GM19468 (cell line): Measurements from ENCODE around the gene GAB2.
A peak's percentile ranks its signal among the peaks of the same experiment; 100 is the strongest.
"Not testable (repeated sequence)": the region's sequence is repeated elsewhere in the genome, so short reads cannot be mapped to it uniquely, and the experiment has no call there.

ENCODE experiments used
- ATAC-seq: cut with Tn5 transposase; IDR thresholded peaks from one replicate; pipeline ENCODE4 v1.9.1; 2021; ENCODE audit warnings: mild to moderate bottlenecking, moderate library complexity, moderate number of reproducible peaks; ENCODE audit not compliant: unreplicated experiment; ENCODE audit errors: extremely low read depth

Gene GAB2

DNA sequence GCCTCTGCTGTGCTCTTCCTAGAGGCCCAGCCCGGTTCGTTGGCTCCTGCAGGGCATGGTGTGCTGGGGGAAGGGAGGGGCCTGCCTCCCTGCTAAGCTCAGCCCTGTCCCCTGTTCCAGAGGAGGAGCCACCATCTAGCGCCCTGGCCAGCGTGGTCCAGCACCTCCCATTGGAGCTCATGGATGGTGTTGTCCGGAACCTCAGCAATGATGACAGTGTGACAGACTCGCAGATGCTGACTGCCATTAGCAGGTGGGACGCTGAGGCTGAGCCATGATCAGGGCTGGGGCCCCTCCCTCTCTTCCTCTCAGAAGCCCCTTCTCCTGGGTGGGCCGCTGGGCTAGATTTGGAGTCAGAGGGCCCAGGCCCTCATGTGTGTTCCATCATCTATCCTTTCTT lies 219.8 kb downstream of the GAB2 start:
- ATAC-seq: no peak

DNA sequence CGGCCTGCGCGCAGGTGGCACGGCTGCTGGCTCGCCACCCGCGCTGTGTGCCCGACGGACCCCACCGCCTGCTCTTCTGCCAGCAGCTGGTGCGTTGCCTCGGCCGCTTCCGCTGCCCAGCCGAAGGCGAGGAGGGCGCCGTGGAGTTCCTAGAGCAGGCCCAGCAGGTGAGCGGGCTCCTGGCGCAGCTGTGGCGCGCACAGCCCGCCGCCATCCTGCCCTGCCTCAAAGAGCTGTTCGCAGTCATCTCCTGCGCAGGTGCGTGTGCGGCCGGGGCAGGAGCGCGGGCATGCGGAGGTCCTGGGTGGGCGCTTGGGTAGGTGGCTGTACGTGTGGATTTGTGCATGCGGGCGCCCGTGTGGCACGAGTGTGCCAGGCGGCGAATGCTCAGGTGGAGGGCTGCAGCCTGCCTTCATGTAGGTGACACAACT lies 220.9 kb downstream of the GAB2 start:
- no peak for ATAC-seq

DNA sequence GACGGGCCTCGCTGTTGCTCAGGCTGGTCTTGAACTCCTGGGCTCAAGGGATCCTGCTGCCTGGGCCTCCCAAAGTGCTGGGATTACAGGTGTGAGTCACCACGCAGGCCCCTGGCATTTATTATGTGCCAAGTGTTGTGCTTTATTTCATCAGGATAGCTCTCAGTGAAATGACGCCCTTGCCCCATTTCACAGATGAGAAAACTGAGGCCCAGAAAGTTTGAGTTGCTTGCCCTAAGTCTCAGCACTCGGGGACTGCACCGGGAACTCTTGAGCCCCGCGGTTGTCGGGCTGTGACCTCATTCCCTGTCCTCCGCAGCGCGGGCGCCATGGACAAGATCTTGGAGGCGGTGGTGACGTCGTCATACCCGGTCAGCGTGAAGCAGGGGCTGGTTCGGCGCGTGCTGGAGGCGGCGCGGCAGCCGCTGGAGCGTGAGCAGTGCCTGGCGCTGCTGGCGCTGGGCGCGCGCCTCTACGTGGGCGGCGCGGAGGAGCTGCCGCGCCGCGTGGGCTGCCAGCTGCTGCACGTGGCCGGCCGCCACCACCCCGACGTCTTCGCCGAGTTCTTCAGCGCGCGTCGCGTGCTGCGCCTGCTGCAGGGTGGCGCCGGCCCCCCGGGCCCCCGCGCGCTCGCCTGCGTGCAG lies 221.6 kb downstream of the GAB2 start:
- ATAC-seq: no peak

DNA sequence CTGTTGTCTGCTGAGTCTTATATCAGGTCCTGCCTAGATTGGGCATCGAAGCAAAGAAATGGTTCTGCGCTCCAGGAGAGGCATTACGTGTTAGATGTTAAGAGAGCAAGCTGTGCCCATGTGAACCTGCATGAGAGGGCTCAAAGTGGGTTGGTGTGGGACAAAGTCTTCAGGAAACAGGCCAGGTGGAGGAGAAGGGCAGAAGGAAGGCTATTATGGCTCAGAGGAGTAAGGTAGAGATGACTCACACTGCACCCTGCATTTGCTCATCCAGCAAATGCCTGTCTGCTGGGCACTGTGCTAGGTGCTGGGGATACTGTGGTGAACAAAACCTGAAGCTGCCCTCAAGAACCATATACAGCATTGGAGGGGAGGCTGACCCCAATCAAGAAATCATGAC lies 223.1 kb downstream of the GAB2 start:
- ATAC-seq: no peak

DNA sequence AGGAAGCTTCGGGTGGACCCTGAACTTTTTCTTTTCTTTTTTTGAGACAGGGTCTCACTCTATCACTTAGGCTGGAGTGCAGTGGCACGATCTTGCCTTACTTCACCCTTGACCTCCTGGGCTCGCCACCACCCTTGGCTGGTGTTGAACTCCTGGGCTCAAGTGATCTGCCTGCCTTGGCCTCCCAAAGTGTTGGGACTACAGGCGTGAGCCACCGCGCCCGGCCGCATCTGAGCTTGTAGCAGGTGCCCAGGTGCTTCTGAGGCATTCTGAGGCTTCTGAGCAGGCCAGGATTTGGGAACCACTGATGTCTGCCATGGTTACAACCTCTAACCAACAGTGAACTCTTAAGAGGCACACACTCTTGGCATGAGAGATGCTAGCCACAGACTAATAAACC lies 223.8 kb downstream of the GAB2 start:
- ATAC-seq: no peak

DNA sequence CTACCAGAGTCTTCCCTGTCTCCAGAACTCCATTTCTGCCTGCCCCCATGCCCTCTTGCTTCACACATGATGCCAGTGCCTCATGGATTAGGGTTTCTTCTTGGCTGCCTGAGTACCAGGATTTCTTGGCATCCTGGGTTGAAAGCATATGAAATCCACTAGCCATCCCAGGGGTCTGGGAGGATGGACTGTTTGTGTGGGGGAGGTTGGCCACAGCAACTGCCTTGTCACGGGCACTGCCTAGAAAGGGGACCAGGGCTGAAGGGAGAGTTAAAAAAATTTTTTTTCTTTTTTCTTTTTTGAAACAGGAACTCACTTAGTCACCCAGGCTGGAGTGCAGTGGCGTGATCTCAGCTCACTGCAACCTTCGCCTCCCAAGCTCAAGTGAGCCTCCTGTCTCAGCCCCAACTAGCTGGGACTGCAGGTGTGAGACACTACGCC lies 224.7 kb downstream of the GAB2 start:
- ATAC-seq: no peak

DNA sequence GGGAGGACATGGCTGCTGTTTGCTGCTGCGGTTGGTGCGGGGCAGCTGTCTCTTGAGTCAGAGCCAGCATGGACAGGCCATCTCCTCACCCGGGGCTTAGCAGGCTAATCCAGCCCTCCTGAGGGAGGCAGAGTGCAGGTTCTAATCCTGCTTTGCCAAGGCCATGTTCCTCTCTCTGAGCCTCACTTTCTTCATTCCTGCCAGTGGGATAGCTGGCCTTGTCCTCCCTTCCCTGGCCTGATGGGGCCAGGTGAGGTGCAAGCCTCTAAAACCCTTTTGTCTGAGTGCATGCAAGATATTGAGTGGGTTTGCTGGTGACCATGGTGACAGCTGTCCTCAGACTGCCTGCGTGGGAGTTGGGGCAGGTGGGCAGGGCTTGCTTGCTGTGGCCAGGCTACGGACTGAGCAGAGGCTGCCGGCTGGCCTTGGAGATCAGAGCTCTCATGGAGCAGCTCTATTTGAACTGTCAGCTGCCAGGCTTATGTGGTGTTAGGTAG lies 225.3 kb downstream of the GAB2 start:
- ATAC-seq: no peak

DNA sequence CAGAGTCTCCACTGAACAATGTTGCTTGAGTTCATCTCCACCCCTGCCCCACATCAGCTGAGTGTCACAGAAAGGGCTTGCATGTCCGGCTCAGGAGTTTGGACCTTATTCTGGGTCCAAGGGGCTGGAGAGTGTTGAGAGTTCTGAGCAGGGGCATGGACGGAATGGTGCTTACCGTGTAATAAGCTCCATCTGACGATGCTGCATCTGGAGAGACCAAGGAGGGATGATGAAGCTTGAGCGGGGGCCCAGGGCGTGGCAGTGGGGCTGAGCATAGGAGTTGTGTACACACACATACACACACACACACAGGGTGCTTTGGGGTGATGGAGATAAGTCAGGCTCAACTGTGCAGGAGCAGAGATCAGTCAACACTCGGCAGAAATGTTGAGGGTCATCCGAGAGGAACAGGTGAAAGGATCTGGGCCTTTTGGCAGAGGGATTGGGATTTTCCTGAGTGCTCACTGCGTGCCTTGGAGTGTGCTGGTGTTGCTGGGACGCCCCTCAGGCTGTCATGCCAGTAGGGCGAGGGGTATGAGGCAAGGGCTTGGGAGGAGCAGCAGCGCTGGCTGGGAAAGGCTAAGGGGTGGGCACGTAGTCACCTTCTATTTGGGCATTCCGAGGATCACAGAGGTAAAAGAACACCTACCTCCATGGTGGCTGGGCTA lies 226.6 kb downstream of the GAB2 start:
- no peak for ATAC-seq

DNA sequence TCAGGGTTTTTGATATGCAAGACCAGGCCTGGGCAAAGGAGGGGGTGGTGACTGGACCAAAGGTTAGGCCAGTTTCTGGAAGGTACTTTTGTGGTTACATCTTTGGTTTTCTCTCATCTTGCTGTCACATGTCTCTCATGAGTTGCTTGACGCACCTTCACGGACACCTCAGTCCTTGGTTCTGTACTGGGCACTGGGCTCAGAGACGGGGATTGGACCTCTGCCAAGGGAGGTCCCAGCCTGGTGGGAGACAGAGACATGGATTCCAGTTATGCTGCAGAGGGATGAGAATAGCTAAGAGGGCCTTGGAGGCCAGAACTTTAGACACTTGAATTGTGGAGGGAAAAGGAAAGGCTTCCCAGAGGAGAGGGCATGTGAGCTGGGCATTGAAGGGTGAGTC lies 227.2 kb downstream of the GAB2 start:
- no peak for ATAC-seq

DNA sequence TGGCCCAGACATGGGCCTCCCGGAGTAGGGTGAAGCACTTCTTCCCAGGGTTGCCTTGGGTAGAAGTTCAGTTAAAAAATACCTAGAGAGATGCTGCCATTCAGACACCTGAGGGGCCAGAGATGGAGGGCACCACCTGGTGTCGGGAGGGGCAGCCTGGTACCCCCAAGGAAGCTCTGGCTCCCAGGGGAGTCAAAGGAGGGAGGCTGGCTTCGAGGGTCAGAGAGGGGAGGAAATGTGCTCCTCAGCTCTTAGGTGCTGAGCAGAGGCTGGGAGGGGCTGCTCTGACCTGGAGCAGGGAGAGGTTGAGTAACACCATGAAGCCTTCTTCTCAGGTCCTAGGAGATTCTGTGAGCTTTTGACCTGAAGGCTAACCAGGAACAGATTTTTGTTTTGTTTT lies 227.8 kb downstream of the GAB2 start:
- ATAC-seq: no peak

DNA sequence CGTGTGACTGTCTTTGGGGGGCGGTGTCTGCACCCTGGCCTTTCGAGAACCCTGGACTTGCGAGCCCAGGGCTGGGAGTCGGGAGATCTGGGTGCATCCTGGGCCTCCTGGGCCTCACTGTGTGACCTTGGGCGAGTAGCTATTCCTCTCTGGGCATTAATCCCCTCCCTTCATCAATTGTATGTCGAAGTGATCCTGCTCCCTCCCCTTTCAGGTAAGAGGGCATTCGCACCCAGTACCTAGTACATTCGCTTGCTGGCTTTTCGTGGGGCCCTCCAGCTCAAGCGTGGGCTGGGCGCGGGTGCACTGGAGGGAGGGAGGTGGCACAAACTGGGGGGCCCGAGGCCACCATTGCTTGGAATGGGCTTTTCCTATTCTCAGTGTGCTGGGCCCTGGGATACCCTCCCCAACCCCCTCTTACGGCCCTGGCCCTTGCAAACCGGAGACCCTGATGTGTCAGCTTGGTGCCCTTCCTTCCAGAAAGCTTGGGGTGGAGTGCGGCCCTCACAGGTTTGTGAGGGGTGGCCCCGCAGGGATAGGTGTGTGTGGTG lies 228.4 kb downstream of the GAB2 start:
- ATAC-seq: no peak

DNA sequence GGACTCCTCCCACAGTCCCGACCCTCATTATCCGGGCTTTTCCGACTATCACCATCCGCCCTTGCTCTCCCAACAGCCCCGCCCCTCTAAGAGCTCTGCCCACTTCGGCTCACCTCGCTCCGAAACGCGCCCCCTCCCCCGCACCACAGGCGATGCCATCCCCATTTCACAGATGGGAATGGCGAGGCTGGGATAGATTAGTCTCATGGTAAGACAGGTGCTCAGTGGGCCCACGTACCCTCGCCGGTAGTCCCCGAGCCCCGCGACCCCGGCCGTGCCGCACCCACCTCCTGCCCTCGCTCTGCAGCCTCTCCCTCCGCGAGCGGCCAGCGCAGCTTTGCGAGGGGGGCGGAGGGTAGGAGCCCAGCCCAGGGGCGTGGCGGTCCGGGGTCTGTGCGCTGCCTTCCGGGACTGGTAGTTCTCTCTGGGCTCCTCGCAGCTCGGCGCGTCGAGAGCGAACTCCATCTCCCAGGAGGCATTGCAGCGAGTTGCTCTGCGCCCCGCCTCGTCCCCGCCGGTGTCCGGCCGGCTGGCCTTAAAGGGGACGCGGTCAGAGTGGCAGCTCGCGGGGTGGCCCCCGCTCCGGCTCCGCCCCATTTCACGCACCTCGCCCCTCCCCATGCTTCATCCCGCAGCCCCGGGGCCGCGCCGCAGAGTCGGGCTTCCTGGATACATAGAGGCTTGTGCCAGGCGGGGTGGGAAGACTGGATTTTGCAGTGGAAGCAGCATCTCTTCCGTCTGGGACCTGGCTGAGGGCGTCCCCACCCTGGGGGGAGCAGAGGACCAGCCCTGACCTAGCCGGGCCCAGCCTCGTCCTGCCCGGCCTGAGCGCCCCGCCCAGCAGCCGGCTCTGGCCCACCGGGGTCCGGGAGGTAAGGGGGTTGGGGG lies 229.1 kb downstream of the GAB2 start, which contains the start of the genes KCTD21 and USP35:
TSS of gene KCTD21 (minus strand) at position 341 of the 888 bp plus-strand sequence. CDS start 14,072 bp downstream, outside the sequence.
TSS of gene USP35 (plus strand) at position 634 of the 888 bp plus-strand sequence. CDS start 7,327 bp downstream, outside the sequence.
- peak; percentile 97 for ATAC-seq

DNA sequence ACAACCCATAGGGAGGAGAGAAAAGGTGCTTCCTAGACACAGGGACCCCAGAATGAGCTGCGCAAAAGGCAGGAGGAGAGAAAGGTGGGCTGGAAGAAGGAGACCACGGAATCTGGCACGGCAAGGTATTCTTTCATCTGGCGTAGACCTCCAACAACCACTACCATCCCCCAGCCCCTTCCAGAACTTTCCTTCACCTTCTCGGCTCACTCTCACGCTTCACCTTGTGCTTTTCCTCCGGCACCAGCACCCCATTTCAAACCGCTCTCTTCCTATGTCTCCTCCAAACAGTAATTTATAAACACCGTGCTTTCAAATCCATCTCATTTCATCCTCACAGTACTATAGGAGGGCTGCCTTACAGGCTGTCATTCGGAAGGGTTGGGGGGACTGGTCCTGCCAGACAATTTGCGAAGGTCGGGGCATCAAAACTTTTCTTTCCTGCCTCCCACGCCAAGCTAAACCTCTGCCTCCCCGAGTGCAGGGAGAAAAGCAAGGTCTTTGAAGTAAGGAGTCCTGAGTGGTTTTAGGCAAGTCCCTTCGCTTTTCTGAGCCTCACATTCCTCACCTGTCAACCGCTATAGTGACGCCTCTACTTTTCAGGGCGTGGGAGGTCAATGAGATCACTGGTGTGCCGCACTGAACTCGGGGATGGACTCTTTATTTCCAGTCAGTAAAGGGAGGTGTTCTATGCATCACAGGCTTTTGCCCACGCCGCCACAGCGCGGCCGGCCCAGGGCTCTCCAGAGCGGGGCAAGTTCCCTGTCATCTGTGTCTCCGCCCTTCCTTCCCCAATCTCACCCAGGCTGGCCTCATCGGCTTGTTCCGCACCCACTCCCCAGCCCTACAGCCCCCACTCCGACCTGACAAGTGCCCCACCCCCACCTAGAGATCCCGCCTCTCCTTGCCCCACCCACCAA lies 230.0 kb downstream of the GAB2 start:
- ATAC-seq: no peak

DNA sequence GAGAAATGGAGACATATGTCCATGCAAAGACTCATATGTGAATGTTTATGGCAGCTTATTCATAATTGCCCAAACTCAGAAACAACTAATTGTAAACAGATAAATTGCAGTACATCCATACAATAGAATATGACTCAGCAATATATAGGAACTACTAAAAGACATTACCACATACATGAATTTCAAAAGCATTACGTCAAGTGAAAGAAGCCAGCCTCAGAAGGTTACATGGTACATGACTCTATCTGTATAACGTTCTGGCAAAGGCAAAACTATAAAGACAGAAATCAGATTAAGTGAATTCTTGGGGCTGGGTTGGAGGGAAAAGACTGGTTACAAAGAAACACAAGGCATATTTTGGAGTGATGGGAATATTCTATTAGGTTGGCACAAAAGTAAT lies 236.4 kb downstream of the GAB2 start:
- ATAC-seq: no peak

DNA sequence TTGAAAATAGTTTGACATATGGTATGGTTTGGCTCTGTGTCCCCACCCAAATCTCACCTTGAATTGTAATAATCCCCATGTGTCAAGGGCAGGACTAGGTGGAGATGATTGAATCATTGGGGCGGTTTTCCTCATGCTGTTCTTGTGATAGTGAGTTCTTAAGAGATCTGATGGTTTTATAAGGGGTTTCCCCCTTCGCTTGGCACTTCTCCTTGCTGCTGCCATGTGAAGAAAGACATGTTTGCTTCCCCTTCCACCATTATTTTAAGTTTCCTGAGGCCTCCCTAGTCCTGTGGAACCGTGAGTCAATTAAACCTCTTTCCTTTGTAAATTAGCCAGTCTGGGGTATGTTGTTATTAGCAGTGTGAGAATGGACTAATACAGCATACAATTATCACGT lies 236.9 kb downstream of the GAB2 start:
- ATAC-seq: no peak

DNA sequence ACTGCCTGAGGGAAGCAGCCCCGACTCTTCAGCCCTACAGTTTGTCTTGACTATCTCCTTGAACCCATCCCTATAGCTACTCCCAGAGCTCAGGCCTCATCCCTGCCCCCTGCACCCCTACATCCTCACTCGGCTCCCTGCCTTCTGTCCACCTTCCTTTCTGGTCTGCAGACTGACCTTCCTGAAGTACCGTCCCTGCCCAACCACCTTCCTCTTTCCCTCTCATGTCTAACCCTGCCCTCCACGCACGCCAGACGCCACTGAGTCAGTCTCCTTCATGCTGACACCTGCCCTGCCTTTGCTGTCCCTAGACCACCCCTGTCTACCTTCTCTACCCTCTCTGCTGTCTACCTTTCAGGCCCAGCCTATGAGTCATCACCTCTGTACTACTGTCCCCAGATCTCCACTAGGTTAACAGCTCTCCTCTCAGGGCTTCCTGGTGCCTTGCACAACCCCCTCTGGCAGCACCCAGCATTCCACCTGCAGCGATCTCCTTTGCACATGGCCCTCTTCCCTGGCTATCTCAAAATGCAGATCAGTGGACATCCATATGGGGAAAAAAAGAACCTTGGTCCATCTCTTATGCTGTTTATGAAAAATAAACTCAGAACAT lies 238.1 kb downstream of the GAB2 start:
- no peak for ATAC-seq

DNA sequence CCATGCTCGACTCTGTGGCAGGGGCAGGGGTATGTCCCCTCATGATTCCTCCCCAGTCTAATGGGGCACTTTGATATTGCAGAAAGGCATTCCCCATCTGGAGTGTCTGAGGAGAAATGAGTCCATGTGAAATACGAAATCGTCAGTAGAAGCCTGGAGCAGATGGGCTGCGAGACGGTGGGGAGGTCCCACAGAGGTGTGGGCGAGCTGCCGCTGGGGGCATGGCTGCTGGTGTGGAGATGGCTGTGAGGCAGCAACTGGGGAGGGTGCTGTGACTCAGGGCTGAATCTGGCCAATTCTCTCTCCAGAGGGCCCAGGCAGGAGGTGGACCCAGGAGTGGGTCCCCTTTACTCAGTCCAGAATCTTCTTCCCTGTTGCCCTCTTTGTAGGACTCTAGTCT lies 240.4 kb downstream of the GAB2 start:
- no peak for ATAC-seq

DNA sequence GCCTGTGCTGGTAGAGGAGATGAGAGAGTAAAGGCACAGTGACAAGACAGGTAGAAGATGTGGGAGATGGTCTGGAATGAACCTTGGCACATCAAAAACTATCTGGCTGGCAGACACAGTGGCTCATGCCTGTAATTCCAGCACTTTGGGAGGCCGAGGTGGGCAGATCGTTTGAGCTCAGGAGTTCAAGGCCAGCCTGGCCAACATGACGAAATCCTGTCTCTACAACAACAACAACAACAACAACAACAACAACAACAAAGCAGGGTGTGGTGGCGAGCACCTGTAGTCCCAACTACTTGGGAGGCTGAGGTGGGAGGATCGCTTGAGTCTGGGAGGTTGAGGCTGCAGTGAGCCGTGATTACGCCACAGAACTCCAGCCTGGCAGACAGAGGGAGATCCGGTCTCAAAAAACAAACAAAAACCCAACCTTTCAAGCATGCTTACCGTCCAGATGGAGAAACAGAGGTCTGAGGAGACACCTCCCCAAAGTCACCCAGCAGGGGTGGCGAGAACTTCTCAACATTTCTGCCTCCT lies 240.9 kb downstream of the GAB2 start:
- ATAC-seq: no peak

DNA sequence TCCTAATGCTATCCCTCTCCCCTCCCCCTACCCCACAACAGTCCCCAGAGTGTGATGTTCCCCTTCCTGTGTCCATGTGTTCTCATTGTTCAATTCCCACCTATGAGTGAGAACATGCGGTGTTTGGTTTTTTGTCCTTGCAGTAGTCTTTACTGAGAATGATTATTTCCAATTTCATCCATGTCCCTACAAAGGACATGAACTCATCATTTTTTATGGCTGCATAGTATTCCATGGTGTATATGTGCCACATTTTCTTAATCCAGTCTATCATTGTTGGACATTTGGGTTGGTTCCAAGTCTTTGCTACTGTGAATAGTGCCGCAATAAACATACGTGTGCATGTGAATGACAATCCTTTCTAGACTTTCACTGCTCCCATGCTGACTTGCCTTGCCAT lies 241.8 kb downstream of the GAB2 start:
- not testable (repeated sequence) for ATAC-seq
